ENCODE measurements around the gene POU3F4. TPM values are rescaled to one million over a fixed set of nuclear protein-coding genes. Genes with fewer than 3 reads are reported as not detected.

POU3F4 gene
- not detected for total RNA-seq (2021; fragmentation: NEBNext Ultra II Directional; extraction: Animal tissue kit (Norgen Biotek cat#: 25700))
- long read RNA-seq: 0 reads

DNA sequence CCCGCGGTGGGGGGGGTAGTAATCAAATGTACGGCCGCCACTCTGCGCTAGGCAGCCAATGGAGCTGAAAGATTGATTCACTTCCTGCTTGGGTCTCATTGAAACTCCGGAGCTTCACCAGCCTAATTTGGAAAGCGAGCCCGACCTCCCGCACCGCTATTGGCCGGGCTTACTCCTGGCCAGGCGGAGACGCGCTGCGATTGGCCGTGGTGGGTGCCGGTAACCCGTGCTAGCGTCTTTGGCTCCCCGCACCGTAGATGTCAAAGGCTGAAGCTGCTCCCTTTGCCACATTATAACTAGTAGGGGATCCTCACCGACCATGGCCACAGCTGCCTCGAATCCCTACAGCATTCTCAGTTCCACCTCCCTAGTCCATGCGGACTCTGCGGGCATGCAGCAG is at the start of gene POU3F4:
TSS of gene POU3F4 (plus strand) at position 285 of the 400 bp plus-strand sequence. CDS start at position 320, 35 bp downstream.
- TF ChIP-seq, protein P1, sequence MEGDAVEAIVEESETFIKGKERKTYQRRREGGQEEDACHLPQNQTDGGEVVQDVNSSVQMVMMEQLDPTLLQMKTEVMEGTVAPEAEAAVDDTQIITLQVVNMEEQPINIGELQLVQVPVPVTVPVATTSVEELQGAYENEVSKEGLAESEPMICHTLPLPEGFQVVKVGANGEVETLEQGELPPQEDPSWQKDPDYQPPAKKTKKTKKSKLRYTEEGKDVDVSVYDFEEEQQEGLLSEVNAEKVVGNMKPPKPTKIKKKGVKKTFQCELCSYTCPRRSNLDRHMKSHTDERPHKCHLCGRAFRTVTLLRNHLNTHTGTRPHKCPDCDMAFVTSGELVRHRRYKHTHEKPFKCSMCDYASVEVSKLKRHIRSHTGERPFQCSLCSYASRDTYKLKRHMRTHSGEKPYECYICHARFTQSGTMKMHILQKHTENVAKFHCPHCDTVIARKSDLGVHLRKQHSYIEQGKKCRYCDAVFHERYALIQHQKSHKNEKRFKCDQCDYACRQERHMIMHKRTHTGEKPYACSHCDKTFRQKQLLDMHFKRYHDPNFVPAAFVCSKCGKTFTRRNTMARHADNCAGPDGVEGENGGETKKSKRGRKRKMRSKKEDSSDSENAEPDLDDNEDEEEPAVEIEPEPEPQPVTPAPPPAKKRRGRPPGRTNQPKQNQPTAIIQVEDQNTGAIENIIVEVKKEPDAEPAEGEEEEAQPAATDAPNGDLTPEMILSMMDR (IDR thresholded peaks at IDR 0.05): no peak
- peaks cover 4% of the 10 kb centered on the region for H3K27me3 Mint-ChIP-seq (ENCODE audit: insufficient read depth)
- no peak for DNase-seq
- no peak within 1 kb of the TSS for H3K27ac Mint-ChIP-seq
- peak within 1 kb of the TSS; percentile 75; the same call in 1 of the 2 replicates for H3K4me3 Mint-ChIP-seq
- H3K4me1 Mint-ChIP-seq (ENCODE audit: low read depth): 0 out of 2 replicates have a peak, but pooled peaks cover 5% of the 10 kb centered on the region
- H3K9me3 Mint-ChIP-seq: no peaks in the 10 kb centered on the region; the same call in 1 of the 2 replicates
- no peaks in the 10 kb centered on the region for H3K36me3 Mint-ChIP-seq (ENCODE audit: low read depth)

DNA sequence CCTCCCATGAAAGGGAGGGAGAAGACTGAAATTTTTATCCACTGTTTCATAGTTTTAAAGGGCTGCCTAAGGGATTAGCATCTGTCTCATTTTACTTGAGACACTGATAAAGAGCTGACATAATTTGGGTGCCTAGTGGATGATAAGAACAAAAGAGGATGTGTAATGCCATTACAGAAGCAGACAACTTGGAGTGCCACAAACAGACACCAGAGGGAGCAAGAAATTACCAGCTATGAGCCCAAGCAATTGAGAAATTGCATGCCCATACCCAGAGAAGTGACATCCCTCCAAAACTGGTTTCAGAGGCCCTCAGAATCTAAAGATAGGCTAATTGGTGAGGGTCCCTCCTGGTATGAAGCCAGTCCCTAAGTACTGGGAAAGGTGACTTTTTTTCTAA is 38.5 kb upstream of the POU3F4 start:
- Mint-ChIP-seq H3K4me1 (ENCODE audit: low read depth) (no peaks in the 10 kb centered on the region), H3K27me3 (ENCODE audit: insufficient read depth) (peaks cover 1% of the 10 kb centered on the region; the same call in 1 of the 2 replicates), H3K36me3 (ENCODE audit: low read depth) (no peaks in the 10 kb centered on the region), H3K9me3 (peaks cover 4% of the 10 kb centered on the region; the same call in 1 of the 2 replicates), H3K4me3 (no peak overlapping the region), H3K27ac (no peak overlapping the region)
- no peak for DNase-seq
- TF ChIP-seq, protein P1 (IDR thresholded peaks at IDR 0.05): peak; percentile 44; the same call in 1 of the 2 replicates

DNA sequence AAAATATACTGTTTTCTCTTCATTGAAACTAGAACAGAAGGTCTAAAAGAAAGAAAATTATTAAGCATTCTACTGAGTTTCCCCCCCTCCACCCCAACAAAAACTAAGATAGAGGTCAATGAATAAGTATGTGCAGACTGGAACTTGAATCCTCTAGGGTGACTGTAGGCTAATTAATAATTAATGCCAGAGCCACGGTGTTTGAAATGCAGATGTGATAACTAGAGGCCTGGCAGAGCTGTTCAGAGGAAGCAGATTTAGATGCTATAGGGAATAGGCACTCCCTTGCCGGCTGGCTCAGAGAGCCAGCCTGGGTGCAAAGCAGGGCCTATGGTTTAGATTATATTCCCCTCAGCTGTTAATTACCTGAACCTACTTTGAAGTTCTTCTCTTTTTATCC is 12.2 kb upstream of the POU3F4 start:
- TF ChIP-seq, protein P1 (IDR thresholded peaks at IDR 0.05): no peak
- no peak overlapping the region for H3K4me3 Mint-ChIP-seq
- H3K9me3 Mint-ChIP-seq: peaks cover 4% of the 10 kb centered on the region; the same call in 1 of the 2 replicates
- no peak overlapping the region for H3K27ac Mint-ChIP-seq
- no peaks in the 10 kb centered on the region for H3K27me3 Mint-ChIP-seq (ENCODE audit: insufficient read depth)
- H3K36me3 Mint-ChIP-seq (ENCODE audit: low read depth): no peaks in the 10 kb centered on the region
- H3K4me1 Mint-ChIP-seq (ENCODE audit: low read depth): no peaks in the 10 kb centered on the region
- no peak for DNase-seq

DNA sequence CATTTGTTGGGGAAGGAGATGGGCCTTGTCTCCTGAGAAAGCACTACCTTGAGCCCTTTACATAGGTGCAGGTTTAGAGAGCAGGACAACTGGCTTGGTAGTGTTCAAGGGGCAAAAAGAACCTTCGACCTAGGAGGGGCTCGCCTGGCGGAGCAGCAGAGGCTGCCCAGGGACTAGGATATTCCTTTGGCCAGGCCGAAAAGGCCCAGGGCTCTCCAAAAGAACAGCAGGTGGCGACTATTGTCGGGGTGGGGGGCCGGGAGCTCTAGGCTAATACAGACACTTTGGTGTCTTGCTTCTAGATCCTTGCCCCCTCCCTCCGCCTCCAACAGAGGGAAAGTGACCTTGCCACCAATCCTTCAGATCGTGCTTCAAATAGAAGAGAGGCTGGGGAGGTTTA is 7.1 kb upstream of the POU3F4 start:
- Mint-ChIP-seq H3K27me3 (ENCODE audit: insufficient read depth) (no peaks in the 10 kb centered on the region; the same call in 1 of the 2 replicates), H3K4me1 (ENCODE audit: low read depth) (no peaks in the 10 kb centered on the region), H3K4me3 (no peak overlapping the region), H3K27ac (no peak overlapping the region), H3K9me3 (no peaks in the 10 kb centered on the region), H3K36me3 (ENCODE audit: low read depth) (no peaks in the 10 kb centered on the region)
- TF ChIP-seq, protein P1 (IDR thresholded peaks at IDR 0.05): no peak
- DNase-seq: no peak

DNA sequence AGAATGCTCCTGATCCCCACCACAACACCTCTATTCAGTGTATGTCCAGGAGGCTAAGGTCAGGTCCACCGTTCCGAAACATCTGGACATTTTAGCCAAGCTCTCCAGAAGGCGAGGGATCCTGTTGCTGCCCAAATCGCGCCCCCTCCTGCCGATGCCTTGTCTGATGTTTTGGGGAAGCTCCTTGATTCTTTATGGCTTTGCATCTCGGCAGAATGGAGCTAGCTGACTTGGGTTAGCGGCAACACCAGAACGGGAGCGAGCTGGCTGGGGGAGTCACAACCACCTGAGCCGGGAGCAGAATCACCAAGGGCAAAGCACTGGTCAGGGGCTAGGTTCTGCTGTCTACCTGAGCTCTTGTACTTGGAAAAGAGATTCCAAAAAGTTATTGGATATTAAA is 6.6 kb upstream of the POU3F4 start:
- DNase-seq: no peak
- Mint-ChIP-seq H3K27me3 (ENCODE audit: insufficient read depth) (no peaks in the 10 kb centered on the region; the same call in 1 of the 2 replicates), H3K27ac (no peak overlapping the region), H3K4me3 (no peak overlapping the region), H3K36me3 (ENCODE audit: low read depth) (no peaks in the 10 kb centered on the region), H3K9me3 (no peaks in the 10 kb centered on the region), H3K4me1 (ENCODE audit: low read depth) (no peaks in the 10 kb centered on the region)
- TF ChIP-seq, protein P1 (IDR thresholded peaks at IDR 0.05): no peak

Data from HFFc6 (cell line).